BE2C (cell line): ENCODE results near the gene OPRL1.

ENCODE experiments used
- DNase-seq: peaks from one replicate; pipeline ENCODE4 v3.0.0-alpha.2; 2020
- H3K27me3 ChIP-seq: fragments of 250-450 bp; sonication (Bioruptor Pico); 2 replicates; pipeline ENCODE4 v1.5.1; 2020; ENCODE audit warnings: mild to moderate bottlenecking
- H3K36me3 ChIP-seq: fragments of 250-450 bp; sonication (Bioruptor Pico); 2 replicates; pipeline ENCODE4 v1.5.1; 2020; ENCODE audit warnings: mild to moderate bottlenecking
- H3K4me1 ChIP-seq: fragments of 250-450 bp; sonication (Bioruptor Pico); 2 replicates; pipeline ENCODE4 v1.5.1; 2020
- H3K4me3 ChIP-seq: 2 replicates; pipeline ENCODE4 v1.5.1; 2011; ENCODE audit warnings: low read depth, low read length
- H3K9me3 ChIP-seq: fragments of 250-450 bp; sonication (Bioruptor Pico); 2 replicates; pipeline ENCODE4 v1.5.1; 2020
- CTCF ChIP-seq: IDR thresholded peaks from 2 replicates; pipeline ENCODE4 v1.5.1; 2012; ENCODE audit warnings: mild to moderate bottlenecking, low read depth, low read length

OPRL1 gene

GRCh38 chr20:64079273-64080012 is 439 bp upstream of the OPRL1 start, which contains the start of gene RGS19:
Gene RGS19, minus strand, starts transcription at chr20:64079518. Its CDS starts 2,632 bp downstream, at chr20:64076886.
- Histone ChIP-seq H3K4me1 (peaks cover 9% of the 10 kb centered on the region), H3K4me3 (peak within 1 kb of the TSS; percentile 86), H3K9me3 (no peaks in the 10 kb centered on the region), H3K36me3 (no peaks in the 10 kb centered on the region; the same call in 1 of the 2 replicates), H3K27me3 (no peaks in the 10 kb centered on the region)
- DNase-seq, result peak; percentile 81
- TF ChIP-seq CTCF, result no peak

- Histone ChIP-seq H3K27me3 (no peaks in the 10 kb centered on the region), H3K4me1 (peaks cover 9% of the 10 kb centered on the region), H3K4me3 (no peak overlapping the region)
Measured at GRCh38 chr20:64080813-64081623, 1.1 kb downstream of the OPRL1 start.

GRCh38 chr20:64081624-64081964 is 1.7 kb downstream of the OPRL1 start:
- TF ChIP-seq CTCF, result no peak
- DNase-seq, result no peak
- peaks cover 9% of the 10 kb centered on the region for H3K4me1 ChIP-seq
- no peak overlapping the region for H3K4me3 ChIP-seq
- no peaks in the 10 kb centered on the region for H3K9me3 ChIP-seq
- H3K36me3 ChIP-seq, result no peaks in the 10 kb centered on the region
- H3K27me3 ChIP-seq, result no peaks in the 10 kb centered on the region

More at GRCh38 chr20:64080813-64081623, 1.1 kb downstream of the OPRL1 start:
- Histone ChIP-seq H3K36me3 (no peaks in the 10 kb centered on the region; the same call in 1 of the 2 replicates), H3K9me3 (no peaks in the 10 kb centered on the region)
- no peak for DNase-seq
- no peak for TF ChIP-seq CTCF

- Histone ChIP-seq H3K9me3 (no peaks in the 10 kb centered on the region), H3K27me3 (no peaks in the 10 kb centered on the region), H3K4me3 (no peak overlapping the region), H3K36me3 (no peaks in the 10 kb centered on the region), H3K4me1 (peaks cover 9% of the 10 kb centered on the region)
- no peak for DNase-seq
- TF ChIP-seq CTCF, result no peak
Measured at GRCh38 chr20:64082126-64082731, 2.3 kb downstream of the OPRL1 start.

GRCh38 chr20:64082820-64083377 is 3.0 kb downstream of the OPRL1 start:
- no peaks in the 10 kb centered on the region for H3K9me3 ChIP-seq
- H3K27me3 ChIP-seq, result no peaks in the 10 kb centered on the region
- peaks cover 9% of the 10 kb centered on the region for H3K4me1 ChIP-seq
- DNase-seq, result no peak
- H3K36me3 ChIP-seq, result no peaks in the 10 kb centered on the region
- no peak for TF ChIP-seq CTCF
- peak overlapping the region; percentile 63 for H3K4me3 ChIP-seq
